GM12892 (cell line): Measurements from ENCODE around the gene CCDC34.

Source experiments
- POLR2A ChIP-seq: IDR thresholded peaks from 2 replicates; pipeline ENCODE4 v1.6.1; 2011; ENCODE audit warnings: low read depth, low read length, control low read depth
- POLR2AphosphoS5 ChIP-seq: IDR thresholded peaks from 2 replicates; pipeline ENCODE4 v1.6.1; 2011; ENCODE audit warnings: low read depth, low read length, control low read depth
- TAF1 ChIP-seq: IDR thresholded peaks from 2 replicates; pipeline ENCODE4 v1.6.1; 2011; ENCODE audit warnings: low read depth, mild to moderate bottlenecking, control low read depth, low read length, borderline replicate concordance

DNA sequence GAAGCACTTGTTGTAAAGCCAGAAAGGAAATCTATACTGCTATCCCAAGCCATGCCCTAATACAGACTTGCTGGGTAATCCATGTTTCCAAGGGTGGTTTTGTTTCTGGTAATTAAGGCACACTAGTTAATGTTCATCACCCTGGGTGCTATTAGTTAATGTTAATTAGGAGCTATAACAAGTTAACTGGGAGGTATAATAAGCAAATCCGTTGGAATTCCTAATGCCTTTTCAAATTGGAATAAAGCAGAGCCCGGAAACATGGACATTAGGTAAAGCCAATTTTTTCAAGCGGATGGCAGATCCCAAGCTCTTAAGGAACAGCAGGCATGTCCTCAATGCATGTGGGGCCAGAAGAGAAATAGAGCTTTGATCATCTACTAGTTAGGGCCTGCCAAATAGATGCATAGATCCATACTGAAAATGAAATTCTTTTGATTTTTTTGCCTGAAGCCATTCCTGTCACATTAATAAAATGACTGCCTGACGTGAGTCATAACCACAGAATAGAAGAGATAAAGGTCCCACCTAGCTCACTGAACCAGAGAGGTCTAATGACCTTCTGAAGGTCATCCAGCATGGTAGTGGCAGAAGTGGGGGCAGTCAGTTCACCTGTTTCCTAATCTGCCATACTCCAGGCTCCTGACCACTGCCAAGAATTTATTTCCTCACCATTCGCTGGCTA, 28.5 kb upstream of the CCDC34 start:
- TF ChIP-seq POLR2A (no peak), POLR2AphosphoS5 (no peak), TAF1 (no peak)
